GM23248 (cell line): ENCODE results near the gene PTPRD.

Experiments used
- EZH2 ChIP-seq: fragments of 200-600 bp; sonication (generic); IDR thresholded peaks from 2 replicates; pipeline ENCODE4 v1.6.1; 2018; ENCODE audit warnings: antibody characterized with exemption, mild to moderate bottlenecking; ENCODE audit not compliant: insufficient read depth, poor library complexity, severe bottlenecking
- EZH2phosphoT487 ChIP-seq: fragments of 200-600 bp; sonication (generic); IDR thresholded peaks from 2 replicates; pipeline ENCODE4 v1.6.1; 2018; ENCODE audit warnings: antibody characterized with exemption, moderate library complexity, mild to moderate bottlenecking, low read depth; ENCODE audit not compliant: insufficient read depth

DNA sequence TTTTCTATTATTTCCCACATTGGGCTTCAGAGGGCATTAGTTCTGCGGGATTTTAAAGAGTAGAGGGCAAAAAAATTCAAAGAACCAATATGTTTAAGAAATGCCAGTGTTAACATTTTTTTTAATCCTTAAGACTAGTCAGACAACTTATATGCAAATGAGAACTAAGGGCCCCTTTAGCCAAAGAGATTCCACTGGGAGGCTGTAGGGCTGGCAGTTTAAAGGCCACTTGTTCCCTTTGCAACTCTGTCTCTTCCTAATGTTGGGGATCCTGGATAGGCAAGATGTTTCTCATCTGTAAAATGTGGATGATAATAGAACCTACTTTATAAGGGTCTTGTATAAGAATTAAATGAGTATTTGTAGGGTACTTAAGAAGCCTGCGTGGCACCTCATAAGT lies 1395.9 kb downstream of the PTPRD start:
- no peak for TF ChIP-seq EZH2phosphoT487
- no peak for TF ChIP-seq EZH2
